Right renal pelvis (tissue), 4 donors: ENCODE measurements around the gene SLAIN1. TPM values are rescaled to one million over a fixed set of nuclear protein-coding genes. Genes with fewer than 3 reads are reported as not detected.

ENCODE experiments used
- DNase-seq, 4 donors: peaks; one replicate each; pipeline ENCODE4 v3.0.0-alpha.2; 2013; ENCODE audit warnings: low read depth in 4 of 4, low spot score in 3 of 4, missing footprints in 1 of 4
- polyA plus RNA-seq, 4 donors: library from polyadenylated mRNA; unstranded; fragments of 120-200 nt; gene quantifications; one replicate each; pipeline ENCODE4 v1.2.1, GENCODE V29; 2013; ENCODE audit not compliant: insufficient read length in 4 of 4

Gene SLAIN1
- polyA plus RNA-seq, 4 donors, result 18.7 to 25.2 (median 23.1) TPM

GRCh38 chr13:77703408-77703807 is 5.9 kb downstream of the SLAIN1 start:
- DNase-seq, result no peak

DNA sequence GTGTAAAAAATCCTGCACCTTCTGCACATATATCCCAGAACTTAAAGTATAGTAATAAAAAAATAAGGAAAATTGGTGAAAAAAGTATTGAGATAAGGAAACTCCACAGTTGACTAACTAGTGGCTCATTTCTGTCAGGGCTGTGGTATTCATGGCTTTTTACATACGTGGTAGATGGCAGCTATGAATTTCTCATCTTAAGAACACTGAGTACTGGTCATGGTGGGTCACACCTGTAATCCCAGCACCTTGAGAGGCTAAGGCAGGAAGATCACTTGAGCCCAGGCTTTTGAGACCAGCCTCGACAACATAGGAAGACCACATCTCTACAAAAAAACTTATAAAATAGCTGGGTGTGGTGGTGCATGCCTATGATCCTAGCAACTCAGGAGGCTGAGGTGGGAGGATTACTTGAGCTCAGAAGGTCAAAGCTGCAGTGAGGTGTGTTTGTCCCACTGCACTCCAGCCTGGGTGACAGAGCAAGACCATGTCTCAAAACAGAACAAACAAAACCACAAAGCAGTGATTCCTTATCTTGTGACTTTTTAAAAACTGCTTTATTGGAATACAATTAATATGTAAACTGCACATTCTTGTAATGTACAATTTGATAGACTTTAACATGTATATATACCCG is 16.8 kb downstream of the SLAIN1 start:
- DNase-seq, result no peak

- DNase-seq, result no peak
Measured at GRCh38 chr13:77715233-77715891, 17.9 kb downstream of the SLAIN1 start.

GRCh38 chr13:77716692-77717091 is 19.2 kb downstream of the SLAIN1 start:
- DNase-seq, result no peak

DNA sequence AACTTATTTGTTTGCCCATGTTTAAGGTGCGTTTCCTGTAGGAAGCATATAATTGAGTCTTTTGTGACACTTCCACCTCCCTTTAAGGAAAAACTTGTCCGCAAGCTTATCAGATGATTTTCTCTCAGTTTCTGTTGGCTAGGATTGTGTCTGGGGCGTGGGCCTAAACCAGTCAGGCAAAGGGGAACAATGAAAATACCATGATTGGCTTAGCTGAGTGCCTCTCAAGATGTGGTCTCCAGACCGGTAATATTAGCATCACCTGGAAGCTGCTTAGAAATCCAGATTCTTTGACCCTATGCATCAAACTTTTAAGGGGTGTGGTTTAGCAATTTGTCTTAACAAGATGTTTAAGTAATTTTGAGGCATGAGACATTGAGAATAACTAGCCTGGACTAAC is 20.0 kb downstream of the SLAIN1 start:
- DNase-seq, result no peak

DNA sequence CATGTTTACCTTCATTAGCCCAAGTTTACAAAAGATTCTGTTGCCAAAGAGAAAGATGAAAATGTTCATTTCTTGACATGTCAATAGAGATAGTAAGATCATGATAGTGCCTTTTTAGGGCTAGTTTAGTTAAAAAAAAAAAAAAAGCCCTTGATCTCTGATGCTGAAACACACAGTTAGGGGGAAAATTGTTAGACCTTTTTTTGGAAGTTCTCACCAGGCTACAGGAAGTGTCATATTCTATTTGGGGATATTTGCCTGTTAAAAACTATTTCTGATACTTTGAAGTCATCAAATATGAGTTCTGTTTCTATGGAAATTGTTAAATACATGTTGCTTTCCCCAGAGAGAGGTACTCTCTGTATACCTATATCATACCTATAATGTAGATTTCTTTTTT is 21.6 kb downstream of the SLAIN1 start:
- DNase-seq, result no peak

- DNase-seq, result no peak
Measured at GRCh38 chr13:77720988-77721387, 23.5 kb downstream of the SLAIN1 start.

DNA sequence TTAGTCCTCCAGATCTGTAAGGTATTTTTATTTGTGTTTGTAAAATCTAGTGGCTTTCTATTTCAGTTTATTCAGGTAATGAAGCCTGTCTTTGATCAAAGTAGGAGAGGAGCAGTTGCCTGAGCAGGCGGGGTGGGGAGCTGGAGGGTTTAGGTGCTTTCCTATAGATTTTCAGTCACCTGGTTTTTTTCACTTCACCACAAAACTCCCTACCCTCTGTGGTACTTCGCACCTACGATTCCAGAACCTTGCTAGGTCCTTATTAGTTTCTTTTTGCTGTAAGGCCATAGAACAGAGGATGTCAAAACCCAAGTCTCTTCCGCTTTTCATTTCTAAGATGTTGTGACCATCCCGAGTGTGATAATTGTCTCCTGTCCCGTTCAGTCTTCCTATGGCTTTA is 26.6 kb downstream of the SLAIN1 start:
- DNase-seq, result no peak

DNA sequence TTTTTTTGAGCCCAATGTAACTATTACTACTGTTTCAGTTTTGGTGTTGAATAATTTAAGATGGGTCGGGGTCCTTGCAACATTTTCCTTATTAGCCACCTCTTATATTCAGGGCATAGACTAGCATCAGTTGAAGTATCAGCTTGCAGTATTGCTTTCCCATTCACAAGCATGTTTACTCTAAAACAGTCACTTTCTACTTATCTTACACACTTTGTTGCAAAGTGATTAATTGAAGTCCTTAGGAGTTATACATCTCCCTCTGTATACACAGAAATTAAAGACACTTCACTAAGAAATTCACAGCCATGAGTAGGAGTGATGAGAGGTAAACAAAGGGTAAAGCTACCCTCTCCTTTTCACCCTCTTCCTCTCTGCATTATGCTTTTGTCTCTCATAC is 27.6 kb downstream of the SLAIN1 start:
- peak in 1 of 4 donors; percentile 15 for DNase-seq

DNA sequence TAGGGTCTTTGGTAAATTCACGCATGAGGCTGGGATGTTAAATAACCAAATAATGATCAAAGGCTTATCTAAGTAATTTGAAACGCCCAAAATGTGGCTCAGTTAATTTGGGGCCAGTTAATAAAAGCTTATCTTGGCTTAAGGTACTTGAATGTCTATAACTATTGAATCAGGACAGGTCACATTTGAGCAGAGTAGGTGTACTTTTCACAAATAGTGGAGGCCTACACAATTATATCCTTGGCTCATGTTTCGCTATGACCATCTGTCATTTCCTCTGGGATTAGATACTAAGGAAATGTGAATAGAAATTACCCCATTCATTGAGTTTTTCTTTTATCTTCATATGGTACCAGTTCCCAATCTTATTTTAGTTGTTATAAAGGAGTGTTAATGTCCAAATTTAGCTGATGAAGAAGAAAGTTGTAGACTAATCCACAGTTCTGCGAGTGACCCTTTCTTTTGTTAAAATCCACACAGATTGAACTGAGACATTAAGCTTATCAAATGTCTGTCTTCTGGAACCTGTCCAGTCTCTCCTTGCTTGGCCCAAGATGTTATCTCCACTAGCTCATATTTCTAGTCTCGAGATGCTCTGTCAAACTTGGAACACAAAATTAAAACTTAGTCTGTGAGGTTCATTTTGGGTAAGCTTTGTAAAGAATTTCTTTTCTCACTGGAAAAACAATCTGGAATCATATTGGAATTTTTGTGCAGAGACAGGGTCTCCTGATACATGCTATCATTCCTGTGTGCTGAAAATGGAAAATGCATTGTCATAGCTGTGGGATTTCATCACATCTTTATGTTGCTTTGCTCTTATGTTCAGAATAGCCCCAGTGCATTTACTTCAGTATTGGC is 31.0 kb downstream of the SLAIN1 start:
- no peak for DNase-seq

DNA sequence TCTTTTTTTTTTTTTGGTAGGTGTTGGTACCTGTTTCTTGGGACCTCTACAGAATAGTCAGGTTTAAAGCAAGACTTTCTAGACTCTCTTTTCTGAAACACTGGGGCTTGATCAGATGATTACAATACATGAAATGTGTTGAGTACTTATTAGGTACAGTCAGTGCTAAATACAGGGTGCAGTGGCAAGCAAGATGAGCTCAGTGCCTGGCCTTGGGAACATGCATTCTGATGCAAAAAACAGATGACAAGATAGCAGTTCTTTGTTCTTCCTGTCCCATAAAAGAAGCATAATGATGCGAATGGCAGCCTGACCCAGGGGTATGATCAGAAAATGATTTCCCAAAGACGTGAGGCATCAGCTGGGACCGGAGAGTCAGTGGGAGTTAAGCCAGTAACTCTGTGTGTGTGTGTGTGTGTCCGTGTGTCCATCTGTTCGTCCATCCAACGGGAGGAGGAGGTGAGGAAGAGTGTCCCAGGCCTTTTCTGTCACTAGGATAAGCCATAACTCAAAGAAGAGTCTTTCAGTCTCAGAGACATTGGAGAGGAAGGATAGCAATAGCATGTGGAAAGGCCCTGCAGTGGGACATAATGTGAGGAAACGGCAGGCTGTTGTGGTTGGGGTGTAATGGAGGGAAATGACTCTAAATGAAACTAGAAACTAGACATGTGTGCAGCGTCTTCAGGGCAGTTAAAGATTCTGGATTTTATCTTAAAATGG is 32.2 kb downstream of the SLAIN1 start:
- DNase-seq, result no peak

- DNase-seq, result no peak
Measured at GRCh38 chr13:77730572-77730971, 33.1 kb downstream of the SLAIN1 start.

DNA sequence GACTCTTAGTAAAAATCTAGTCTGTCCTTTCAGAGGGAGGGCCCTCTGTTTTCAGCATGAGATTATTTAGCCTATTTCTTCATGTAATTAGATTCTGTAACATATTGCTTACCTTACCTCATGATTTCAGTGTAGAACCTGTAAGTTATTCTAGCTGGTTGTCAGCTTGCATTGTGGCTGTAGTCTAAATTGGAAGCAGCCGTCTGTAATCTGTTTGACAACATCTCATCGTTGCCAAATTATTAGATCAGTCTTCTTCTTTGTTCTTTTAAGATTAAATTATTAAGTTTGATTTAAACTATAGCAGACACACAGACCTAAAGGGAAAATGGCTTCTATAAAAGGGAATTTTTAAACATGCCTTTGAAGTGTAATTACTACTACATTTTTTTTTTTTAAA is 34.8 kb downstream of the SLAIN1 start:
- no peak for DNase-seq

DNA sequence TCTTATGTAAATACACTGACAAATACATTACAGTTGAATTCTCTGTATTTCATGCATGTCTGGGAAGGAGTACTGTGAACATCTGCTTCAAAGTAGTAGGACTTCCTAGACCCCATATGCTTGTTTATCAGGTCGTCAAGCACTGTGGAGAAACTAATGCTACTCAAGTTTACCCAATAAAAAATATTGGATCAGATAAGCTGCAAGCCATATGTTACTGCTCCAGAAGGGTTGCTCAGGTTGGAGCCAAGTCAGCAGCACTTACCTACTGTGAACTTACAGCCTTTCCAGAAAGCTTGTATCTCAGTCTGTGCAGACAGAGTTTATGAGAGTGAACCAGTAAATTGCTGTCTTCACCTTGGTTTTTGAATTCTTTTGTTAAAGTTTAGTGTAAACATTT is 36.2 kb downstream of the SLAIN1 start:
- no peak for DNase-seq

GRCh38 chr13:77737583-77738200 is 40.2 kb downstream of the SLAIN1 start:
- DNase-seq, result no peak

GRCh38 chr13:77740097-77740735 is 42.7 kb downstream of the SLAIN1 start:
- DNase-seq, result no peak

DNA sequence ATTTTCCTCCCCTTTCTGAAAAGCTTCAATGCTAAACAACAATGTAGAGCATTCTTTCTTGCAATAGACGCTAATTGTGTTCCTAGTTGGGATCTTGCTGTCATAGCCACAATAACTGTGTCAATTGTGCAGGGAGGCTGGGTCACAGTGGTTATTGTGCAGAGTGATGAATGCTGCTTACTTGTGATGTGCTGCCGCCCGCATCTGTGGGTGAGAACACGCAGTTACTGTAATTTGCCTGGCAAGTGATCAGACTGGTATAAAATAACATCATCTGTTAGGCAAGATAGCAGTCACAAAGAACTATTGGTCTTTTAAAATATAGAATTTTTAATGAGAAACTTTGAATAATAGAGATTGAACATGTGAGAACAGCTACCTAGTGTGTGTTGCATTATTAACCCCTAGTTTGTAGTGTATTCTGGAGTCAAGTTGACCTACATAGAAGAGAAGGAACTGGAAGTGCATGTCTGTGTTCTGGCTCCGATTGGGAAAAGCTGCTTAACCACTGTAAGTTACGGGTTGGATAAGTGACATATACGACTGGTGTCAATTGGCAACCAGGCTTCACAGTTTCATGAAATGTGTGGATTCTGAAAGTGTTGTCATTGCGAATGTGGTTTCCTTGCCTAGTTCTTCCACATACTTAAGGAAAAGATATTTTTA is 43.6 kb downstream of the SLAIN1 start:
- no peak for DNase-seq

GRCh38 chr13:77741597-77741972 is 44.1 kb downstream of the SLAIN1 start:
- no peak for DNase-seq

GRCh38 chr13:77742801-77743200 is 45.3 kb downstream of the SLAIN1 start:
- DNase-seq, result no peak

- DNase-seq, result no peak
Measured at GRCh38 chr13:77745784-77746183, 48.3 kb downstream of the SLAIN1 start.
